SIG-M5 treated with dmso at 0.1 percent for 504 hours (cell line): Measurements from ENCODE around the gene AVP.

ENCODE experiments used
- DNase-seq: peaks from one replicate; lab custom pipeline; 2025; ENCODE audit not compliant: unreplicated experiment; lab: John Stamatoyannopoulos, UW

AVP gene

DNA sequence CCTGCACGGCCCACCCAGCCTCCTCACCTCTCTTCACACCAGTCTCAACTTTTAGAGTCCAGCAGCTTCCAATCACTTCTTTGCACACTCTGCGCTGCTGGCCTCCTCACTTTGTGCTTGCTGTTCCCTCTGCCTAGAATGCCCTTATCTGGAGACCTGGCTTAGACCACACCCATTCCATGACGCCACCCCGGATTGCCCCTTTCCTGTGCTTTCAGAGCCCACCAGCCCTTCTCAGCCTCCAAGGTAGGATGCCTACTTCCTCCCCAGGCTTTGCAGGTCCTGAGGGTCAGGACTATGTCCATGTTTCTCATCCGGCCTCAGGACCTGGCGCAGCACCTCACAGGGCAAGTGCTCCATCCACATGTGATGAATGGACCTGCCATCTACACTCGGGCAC lies 27.0 kb upstream of the AVP start:
- no peak for DNase-seq

DNA sequence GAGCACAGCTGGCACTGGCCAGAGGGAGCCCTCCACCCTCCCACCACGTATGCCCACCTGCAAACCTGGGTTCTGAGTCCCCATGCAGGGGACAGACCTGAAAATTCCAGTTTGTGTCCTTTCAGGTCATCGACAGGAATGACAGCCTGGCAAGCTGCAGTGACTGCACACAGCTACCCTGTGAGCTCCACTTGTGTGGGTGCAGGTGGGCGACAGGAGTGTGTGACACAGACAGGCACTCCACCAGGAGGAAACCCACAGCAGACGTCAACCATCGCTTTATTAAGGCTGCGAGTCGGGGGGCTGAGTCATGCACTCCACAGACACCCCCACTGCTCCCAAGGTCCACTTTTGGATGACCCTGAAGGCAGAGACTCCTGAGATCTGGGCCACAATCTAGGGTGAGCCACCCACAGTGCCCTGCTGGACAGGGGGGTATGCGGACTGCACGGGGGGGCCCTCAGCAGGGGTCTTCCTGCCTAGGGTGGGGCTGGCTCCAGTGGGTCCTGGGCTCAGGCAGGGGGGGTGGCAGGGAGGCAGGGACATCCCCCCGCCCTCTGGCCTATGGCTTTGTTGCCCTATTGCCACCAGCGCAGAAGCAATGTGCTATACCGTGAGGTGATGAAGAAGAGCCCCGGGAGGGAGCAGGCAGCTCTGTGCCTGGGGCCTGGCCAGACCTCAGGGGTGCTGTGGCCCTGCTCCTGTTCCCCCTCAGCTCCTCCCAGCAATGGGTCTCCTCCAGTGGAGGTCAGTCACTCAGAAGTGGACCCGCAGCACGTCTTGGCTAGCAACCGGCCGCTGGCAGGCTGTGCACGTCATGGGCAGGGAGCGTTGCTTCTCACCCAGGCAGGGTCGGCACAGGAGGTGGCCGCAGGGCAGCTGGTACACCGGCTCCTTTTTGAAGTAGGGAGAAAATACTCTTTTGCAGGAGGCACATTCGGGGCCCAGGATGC lies 25.1 kb upstream of the AVP start:
- no peak for DNase-seq

DNA sequence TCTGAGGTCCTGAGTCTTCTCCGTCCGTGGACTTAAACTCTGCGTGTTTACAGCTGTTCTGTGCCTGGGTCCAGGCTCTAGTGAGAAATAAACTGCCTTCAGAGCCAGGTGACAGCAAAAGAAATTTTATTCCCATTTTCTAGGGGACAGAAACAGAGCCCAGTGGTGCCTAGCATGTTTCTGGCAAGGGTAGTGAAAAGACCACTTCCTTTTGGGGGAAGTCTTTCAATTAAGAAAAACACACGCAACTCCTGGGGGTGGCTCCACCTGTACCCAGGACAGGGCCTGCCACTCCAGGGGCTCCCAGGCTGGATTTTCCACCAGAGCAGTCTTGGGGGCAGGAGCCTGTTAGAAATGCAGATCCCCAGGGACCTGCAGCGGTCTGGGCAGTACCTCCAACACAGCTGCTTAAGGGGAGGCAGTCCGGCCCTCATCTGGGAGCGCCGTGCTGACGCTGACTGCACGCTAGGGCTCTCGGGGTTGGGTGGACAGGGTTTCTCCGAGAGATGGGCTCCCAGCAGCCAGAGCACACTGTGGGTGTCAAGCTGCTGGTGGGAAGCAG lies 23.0 kb upstream of the AVP start:
- no peak for DNase-seq

- no peak for DNase-seq
Observed at GRCh38 chr20:3106658-3107463, 22.3 kb upstream of the AVP start.

DNA sequence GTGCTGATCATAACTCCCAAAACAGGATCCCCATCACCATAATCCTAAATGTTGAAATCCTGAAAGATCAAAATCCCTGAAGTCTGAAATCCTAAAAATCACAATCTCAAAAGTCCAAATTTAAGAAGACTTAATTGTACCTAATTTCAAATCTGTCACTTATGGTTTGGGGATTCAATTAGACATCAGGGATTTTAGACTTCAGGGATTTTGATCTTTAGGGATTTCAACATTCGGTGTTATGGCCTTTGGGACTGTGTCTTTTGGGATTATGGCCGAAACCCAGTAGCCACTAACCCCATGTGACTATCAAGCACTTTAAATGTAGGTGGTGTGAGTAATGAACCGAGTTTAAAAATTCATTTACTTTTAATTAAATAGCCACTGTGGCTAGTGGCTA lies 21.7 kb upstream of the AVP start:
- DNase-seq = no peak

DNA sequence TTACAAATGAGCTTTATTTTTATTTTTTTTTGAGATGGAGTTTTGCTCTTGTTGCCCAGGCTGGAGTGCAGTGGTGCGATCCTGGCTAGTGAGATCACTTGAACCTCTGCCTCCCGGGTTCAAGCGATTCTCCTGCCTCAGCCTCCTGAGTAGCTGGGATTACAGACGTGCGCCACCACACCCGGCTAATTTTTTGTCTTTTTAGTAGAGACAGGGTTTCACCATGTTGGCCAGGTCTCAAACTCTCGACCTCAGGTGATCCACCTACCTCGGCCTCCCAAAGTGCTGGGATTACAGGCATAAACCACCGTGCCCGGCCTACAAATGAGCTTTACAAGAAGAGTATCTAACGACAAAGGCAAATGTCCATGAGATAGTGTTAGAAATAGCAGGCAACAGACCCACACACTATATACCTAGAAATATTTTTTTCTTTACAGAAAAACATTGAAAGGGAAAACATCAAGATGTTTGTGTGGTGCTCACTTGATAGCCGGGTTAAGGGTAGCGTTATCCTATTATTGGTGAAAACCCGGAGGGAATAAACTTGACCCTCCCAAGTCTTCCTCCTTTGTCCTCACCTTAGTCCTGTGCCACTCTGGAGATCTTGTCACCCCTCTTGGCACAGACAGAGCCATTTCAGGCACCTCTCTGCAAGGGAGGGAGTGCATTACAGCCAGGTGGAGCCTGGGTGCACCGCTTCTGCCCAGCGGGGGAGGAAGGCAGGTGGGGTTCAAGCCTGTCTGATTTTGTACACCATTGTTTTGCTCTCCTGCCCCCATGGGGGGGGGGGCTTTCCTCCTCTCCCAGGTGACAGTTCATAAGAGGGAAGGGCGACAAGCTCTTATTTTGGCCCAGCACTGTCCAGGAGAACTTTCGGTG lies 21.0 kb upstream of the AVP start:
- DNase-seq = no peak

DNA sequence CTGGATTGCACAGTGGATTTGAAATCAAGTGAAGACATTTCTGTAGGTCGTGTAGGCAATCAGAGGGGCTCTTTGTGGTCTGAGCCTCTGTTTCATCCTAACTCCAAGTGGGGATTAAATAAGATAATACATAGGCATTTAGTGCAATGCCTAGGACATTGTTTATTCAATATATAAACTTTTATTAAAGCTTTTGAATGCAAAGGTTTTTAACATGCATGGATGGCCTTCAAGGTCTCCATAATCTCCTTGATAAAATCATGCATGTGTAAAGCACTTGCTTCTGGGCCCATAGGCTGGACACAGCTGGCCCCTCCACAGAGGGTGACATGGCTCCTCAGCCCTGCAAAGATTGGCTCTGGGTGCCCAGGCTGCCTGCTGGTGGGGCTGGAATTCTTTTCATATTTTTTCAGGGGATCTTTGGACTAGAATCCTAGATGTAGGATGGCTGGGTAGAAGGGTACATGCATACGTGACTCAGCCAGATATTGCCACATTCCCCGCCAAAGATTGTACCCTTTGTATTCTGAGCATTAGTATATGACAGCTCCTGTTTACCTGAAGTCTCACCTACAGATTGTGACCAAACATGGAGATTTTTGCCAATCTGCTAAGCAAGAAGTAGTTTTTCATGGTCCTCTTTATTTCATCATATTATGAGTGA lies 19.0 kb upstream of the AVP start:
- DNase-seq = no peak

DNA sequence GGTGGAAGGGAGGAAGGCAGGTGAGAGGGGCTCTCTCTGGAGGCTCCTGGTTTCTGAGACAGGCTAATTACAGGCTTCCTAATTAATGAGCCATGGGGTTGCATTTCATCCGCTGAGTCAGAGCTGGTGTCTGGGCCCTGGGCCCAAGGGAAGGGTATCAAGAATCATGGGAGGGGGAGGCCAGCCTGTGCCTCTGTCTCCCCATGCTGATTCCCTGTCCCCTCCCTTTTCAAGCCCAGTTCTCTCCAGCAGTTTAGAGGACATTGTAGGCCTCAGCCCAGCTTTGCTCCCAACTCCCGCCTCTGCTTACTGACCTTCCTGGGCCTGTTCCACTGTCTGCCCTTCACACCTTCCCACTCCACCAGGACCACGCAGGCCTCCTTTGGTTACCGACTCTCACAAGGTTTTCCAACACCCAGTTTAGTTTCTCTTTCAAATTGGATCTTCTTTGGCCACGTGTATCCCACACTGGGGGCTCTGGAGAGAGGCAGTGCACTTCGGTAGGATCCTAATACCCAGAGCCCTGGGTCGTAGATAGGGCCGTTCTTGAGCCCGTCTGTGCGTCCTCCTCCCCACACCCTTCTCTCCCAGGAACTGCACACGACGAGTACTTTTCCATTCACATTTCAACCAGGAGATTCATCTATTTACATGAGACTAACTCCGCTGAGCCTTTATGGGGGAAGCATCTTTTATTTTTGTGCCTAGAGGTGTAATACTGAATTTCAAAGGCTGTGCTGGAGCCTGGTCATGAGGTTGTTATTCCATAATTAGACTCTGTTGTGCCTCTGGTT lies 18.2 kb upstream of the AVP start:
- no peak for DNase-seq

- no peak for DNase-seq
Observed at GRCh38 chr20:3101737-3102574, 17.4 kb upstream of the AVP start.

DNA sequence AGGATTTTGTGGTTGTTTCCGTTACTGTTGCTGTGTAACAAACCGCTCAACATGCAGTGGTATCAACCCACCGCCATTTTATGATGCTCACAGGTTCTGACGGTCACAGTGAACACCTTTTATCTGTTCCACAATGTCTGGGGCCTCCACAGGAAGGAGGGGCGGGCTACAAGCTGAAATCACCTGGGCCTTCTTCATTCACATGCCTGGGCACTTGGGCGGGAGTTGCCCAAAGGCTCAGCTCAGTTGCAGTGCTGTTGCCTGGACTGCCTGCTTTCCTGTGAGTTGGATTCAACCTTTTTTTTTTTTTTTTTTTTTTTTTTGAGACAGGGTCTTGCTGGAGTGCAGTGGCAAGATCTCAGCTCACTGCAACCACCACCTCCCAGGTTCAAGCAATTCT lies 16.7 kb upstream of the AVP start:
- DNase-seq = no peak

DNA sequence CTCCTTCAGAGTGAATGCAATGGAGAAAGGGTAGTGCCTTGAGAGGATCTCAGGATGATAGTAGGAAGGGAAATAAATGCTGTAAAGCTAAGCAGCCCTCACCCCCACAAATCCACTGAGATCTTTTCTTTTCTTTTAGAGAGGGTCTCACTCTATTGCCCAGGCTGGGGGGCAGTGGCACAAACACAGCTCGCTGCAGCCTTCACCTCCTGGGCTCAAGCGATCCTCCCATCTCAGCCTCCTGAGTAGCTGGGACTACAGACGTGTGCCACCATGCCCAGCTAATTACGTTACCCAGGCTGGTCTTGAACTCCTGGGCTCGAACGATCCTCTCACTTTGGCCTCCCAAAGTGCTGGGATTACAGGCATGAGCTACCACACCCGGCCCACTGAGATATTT lies 16.0 kb upstream of the AVP start:
- DNase-seq = no peak

- no peak for DNase-seq
Observed at GRCh38 chr20:3094848-3095629, 10.5 kb upstream of the AVP start.

GRCh38 chr20:3093861-3094361 lies 9.4 kb upstream of the AVP start:
- peak; percentile 43 for DNase-seq

DNA sequence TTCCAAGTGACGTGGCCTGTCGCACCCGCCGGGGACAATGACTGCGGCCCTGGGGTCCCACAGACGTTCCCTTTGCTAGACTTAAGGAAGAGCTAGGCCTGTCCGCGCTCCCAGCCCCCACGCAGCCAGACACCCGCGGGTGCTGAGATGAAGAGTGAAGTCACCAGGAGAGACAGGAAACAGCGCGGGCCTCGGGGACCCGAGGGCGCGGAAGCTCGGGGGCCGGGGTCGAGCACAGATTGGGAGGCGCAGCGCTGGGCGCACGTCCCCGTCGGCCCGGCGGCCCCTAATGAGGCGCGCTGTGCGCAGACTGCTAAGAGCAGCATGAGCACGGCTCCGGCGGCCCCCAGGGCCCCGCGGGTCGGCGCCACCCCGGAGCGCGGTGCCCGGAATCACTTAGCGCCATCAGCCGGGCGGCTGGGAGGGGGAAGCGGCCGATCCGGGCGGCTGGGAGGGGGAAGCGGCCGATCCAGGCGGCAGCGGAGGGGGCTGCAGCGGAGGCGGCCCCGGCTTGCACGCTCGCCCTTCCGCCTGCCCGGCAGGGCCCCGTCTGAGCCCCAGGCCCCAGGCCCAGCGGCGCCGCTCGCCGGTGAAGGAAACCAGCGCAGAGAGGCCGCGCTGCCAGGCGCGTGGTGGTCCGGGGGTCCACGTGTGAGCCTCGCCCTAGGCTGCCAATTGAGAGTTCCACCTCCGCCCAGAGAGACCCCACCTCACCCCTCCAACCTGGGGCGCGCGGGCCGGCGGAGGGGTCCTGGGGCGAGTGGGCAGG lies 8.3 kb upstream of the AVP start:
- no peak for DNase-seq

DNA sequence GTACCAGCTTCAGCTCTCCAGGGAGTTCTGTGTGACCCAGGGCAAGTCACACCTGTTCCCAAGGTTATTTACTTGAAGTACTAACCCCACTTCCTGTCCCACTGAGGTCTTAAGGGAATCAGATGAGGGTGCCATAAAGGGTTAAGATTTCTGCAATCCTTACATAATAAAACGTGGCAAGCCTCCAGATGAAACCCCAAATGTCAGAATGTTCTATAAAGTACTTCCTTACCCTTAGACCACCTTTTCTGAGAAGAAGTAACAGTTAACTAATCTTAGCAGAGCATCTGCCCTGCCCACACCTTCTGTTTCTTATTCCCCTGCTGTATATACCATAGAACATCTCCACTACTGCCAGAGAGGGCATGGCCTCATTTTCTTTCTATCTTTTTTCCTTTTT lies 6.0 kb upstream of the AVP start:
- DNase-seq = no peak

- DNase-seq = no peak
Observed at GRCh38 chr20:3088031-3088430, 3.5 kb upstream of the AVP start.

GRCh38 chr20:3085571-3086072 lies 1.1 kb upstream of the AVP start:
- no peak for DNase-seq
